Measurements from ENCODE around the gene C3AR1.
"Not testable (repeated sequence)": the region's sequence is repeated elsewhere in the genome, so short reads cannot be mapped to it uniquely, and the experiment has no call there.

The C3AR1 gene

DNA sequence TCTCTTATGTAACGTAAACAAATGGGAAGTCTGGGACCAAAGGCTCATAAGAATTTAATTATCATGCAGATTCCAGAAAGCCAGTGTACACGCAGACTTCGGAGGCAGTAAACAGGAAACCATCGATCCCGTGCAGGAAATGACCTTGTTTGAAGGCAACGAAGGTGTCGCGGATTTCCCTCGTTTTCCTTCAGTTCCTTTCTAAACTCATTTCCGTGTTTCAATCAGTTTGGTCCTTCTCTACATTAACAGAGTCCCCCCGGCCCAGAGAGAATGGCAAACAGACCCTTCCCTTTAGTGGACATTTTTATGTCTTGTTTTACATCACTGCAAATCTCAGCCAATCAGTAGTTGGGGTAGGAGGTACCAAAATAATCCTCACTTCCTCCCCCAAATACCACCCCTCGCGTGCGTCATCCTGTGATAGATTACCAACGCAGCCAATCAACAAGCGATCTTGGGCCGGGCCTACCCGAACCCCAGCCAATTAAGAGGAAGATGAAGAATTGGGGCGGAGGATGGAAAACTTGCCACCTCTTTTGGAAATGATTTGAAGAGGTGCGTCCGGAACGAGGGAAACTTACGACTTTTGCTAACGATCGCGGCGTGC lies 39.8 kb downstream of the C3AR1 start:
- peak; percentile 99 for DNase-seq

DNA sequence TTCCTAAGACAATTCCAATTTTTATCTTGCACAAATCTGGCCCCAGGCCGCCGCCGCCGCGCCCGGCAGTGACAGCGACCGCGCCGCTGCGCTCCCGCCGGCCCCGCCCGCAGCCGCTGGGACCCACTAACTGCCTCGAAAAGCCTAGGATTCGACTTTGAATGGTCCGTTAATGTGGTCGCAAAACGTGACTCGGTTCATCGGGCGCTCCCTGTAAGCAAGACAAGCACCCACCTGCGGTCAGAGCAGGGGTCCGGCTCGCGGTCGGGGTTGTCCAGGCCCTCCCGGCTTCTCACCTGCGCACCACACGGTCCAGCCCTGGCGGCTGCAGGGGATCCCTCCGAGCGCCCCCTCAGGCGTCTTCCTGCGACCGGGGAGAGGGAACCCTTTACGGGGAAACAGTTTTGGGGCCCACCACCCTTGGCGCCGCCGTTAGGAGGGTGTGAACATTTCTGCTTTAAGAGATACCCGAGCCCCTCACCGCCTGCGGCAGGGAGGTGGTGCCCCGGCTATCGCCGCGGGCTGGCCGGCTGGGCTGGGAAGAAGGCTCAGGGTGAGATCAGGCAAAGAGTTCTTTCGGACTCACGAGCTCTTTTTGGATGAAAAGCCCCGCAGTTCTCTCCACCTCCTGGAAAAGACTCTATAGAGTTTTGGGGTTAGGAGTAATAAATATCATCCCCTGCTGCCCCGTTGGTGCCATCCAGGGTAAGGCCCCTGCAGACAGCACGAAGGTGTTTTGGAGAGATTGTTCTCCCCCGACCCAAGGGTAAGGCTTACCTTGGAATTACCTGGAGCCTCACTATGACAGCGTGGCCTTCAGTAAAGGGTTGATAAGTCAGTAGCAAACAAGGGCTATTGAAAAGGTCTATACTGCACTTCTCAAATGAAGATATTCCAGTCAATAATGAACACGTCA lies 47.2 kb downstream of the C3AR1 start:
- DNase-seq: peak; percentile 48

DNA sequence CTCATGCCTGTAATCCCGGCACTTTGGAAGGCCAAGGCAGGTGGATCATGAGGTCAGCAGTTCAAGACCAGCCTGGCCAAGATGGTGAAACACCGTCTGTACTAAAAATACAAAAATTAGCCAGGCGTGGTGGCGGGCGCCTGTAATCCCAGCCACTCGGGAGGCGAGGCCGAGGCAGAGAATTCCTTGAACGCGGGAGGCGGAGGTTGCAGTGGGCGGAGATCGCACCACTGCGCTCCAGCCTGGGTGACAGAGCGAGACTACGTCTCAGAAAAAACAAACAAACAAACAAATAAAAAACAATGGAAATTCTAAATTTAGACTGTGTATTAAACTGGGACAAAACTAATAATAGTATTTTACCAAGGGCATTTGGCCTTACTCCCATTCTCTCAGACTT lies 47.9 kb downstream of the C3AR1 start:
- DNase-seq: not testable (repeated sequence)

DNA sequence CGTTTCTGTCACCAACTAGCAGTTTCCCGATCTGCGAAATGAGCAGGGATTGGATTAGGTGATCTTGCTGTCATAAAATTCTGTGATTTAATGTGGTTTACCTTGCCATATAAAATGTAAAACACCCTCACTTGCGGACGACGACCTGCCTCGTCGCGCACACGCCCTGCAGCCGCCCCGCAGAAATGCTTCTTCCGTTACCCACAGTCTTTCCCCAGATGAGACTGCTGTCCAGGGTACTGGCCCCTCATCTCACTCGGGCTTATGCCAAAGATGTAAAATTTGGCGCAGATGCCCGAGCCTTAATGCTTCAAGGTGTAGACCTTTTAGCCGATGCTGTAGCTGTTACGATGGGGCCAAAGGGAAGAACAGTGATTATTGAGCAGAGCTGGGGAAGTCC lies 51.3 kb downstream of the C3AR1 start:
- no peak for DNase-seq

DNA sequence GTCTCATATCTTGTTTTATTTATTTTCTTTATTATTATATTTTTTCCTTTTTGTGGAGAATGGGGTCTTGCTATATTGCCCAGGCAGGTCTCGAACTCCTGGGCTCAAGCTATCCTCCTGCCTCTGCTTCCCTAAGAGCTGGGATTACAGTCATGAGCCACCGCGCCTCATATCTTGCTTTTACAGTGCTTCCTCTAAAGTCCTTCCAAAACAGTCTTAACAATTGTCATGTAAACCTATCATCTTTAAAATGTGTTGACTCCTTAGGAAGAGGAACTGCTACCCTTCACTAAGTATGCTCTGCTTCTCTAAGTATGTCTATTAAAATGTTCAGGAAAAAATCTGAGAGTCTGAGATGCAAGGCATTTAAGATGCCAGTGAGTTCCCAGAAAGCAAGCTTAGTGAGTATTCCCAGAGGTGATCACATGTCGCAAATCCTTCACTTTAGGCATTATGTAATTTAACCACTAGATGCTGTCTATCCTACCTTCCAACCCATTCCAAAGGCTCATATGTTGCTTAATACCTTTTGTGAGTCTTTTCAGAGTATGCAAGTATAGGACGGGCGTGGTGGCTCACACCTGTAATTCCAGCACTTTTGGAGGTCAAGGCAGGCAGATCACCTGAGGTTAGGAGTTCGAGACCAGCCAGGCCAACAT lies 53.4 kb downstream of the C3AR1 start:
- no peak for DNase-seq

DNA sequence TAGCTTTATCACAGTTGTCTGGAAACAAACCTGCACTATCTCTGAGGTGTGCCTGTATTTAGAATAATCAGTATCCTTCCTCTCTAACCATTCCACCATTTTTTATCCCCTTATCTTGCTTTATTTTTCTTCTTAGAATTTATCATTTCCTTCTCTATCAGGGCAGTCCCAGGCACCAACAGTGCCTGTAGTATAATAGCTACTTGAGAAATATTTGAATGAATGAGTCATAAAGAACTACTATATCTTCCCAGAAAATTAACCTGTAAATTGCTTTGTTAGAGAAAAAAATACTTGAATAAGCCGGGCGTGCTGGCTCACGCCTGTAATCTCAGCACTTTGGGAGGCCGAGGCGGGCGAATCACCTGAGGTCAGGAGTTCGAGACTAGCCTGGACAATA lies 54.8 kb downstream of the C3AR1 start:
- DNase-seq: no peak
